GM12865 (cell line): ENCODE data around the gene USP19.

Source experiments
- DNase-seq: peaks from one replicate; pipeline ENCODE4 v3.0.0; 2010; ENCODE audit warnings: low read depth
- H3K4me3 ChIP-seq: 2 replicates; pipeline ENCODE4 v1.5.1; 2011; ENCODE audit warnings: mild to moderate bottlenecking, low read depth, low read length, control low read depth
- CTCF ChIP-seq: IDR thresholded peaks from 2 replicates; pipeline ENCODE4 v1.5.1; 2011; ENCODE audit warnings: low read length, control low read depth, low read depth, inconsistent platforms; ENCODE audit not compliant: insufficient read depth; ENCODE audit errors: missing control alignments

USP19 gene

DNA sequence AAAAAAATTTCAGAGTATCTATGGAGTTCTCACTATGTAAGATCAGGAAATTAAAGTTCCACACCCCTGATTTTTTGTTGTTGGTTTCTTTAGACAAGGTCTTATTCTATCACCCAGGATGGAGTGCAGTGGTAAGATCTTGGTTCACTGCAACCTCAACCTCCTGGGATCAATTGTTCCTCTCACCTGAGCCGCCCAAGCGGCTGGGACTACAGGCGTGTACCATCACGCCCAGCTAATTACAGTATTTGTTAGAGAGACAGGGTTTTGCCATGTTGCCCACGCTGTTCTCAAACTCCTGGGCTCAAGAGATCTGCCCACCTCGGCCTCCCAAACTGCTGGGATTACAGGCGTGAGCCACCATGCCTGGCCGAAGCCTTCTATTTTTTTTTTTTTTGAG is 39.2 kb downstream of the USP19 start:
- DNase-seq, result no peak
- no peak for TF ChIP-seq CTCF
- no peak overlapping the region for H3K4me3 ChIP-seq

GRCh38 chr3:49079270-49079669 is 41.4 kb downstream of the USP19 start:
- TF ChIP-seq CTCF, result no peak

GRCh38 chr3:49076646-49077045 is 44.0 kb downstream of the USP19 start:
- TF ChIP-seq CTCF, result no peak
- H3K4me3 ChIP-seq, result no peak overlapping the region
- DNase-seq, result no peak

More at GRCh38 chr3:49079270-49079669, 41.4 kb downstream of the USP19 start:
- DNase-seq, result no peak
- no peak overlapping the region for H3K4me3 ChIP-seq

GRCh38 chr3:49076116-49076515 is 44.5 kb downstream of the USP19 start:
- no peak for TF ChIP-seq CTCF

More at GRCh38 chr3:49076116-49076515, 44.5 kb downstream of the USP19 start:
- H3K4me3 ChIP-seq, result no peak overlapping the region
- no peak for DNase-seq
